Stimulated activated CD8-positive, alpha-beta memory T cell treated with anti-CD3 and anti-CD28 coated beads, Interleukin-4, amount 100 ng/mL, for 1 hour (primary cell): ENCODE measurements around the gene THSD4.
"Not testable (repeated sequence)": the region's sequence is repeated elsewhere in the genome, so short reads cannot be mapped to it uniquely, and the experiment has no call there.

Experiments used
- DNase-seq, 2 donors: peaks; one replicate each; pipeline ENCODE4 v3.0.0-alpha.2; 2020; ENCODE audit warnings: low read depth in 2 of 2, low spot score in 1 of 2

The THSD4 gene

DNA sequence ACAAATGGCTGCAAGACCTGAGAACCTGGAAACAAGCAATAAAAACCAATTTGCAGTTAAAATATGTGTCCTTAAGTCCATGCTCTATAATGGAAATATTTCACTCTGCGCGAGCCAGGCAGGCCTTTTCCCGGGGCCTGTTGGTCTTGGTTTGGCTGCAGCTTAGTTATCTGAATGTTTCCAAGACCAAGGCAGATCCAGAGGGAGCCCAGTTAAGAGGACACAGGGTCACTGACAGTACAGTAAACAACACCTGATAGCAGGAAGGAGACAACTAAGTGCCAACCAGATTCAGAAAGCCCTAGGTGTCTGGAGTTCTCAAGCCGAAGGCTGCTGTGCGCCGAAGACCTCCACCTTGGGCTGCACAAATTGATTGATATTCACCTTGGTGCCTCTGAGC is 32.8 kb downstream of the THSD4 start:
- no peak for DNase-seq

DNA sequence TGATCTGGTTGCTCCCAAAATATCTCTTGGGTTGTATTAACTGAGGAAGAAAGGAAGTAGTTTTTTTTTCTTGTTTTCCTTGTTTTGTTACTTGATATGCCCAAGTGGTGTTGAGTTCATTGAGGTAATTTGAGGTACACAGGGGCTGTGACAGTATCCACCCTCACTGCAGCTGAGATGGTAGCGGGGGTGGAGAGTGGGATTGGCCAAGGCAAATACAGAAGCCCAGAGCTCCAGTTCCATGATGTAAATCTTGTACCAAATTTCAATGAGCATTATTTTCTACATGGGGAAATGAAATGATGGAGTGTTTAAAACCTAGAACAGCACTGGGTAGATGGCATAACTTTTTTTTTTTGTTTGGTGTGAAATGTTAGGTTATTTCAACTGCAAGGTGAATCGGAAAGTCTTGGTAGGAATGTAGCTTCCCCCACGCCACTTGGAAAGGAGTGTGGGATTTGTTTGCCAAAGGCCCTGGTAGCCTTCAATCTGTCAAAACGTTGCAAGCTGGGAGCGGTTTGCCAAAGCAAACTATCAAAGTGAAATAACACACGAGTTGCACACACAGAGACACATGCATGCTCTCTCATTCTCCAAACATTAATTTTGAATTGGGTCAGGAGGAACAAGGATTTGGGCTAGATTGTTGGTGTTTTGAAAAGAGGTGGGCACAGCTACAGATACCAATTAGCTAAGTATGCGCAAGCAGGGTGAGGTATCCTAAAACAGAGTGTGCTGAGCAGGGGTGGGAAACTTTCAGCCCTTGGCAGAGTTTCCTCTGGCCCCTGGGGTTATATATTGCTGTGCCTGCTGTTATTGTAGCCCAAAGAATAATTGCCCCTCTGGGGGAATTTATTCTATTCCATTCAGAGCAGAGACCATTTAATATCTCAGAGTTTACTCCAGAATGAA is 34.6 kb downstream of the THSD4 start:
- DNase-seq = no peak

- no peak for DNase-seq
These were observed 35.8 kb downstream of the THSD4 start for GRCh38 chr15:71151081-71151480.

GRCh38 chr15:71152542-71152941 is 37.3 kb downstream of the THSD4 start:
- no peak for DNase-seq

- DNase-seq = no peak
These were observed 38.7 kb downstream of the THSD4 start for GRCh38 chr15:71153823-71154524.

- no peak for DNase-seq
These were observed 39.4 kb downstream of the THSD4 start for GRCh38 chr15:71154607-71155200.

DNA sequence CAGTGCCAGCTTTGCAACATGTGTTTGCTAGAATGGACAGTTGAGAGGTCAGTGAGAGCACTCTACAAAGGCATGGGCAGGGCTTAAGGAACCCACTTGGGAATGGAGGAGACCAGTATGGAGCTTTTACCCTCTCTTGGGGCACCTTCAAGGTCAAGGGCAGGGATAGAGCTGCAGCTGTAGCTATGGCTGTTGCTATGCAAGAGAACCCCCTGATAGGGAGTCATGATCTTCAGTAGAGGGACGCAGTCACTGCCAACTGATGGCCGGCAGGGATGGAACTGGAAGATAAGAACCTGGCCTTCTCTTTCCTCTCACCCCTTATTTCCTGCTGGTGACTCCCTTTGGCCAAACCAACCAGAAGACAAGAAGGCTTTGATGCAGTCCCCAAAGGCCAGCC is 40.3 kb downstream of the THSD4 start:
- no peak for DNase-seq

- DNase-seq = no peak
These were observed 45.7 kb downstream of the THSD4 start for GRCh38 chr15:71160976-71161375.

DNA sequence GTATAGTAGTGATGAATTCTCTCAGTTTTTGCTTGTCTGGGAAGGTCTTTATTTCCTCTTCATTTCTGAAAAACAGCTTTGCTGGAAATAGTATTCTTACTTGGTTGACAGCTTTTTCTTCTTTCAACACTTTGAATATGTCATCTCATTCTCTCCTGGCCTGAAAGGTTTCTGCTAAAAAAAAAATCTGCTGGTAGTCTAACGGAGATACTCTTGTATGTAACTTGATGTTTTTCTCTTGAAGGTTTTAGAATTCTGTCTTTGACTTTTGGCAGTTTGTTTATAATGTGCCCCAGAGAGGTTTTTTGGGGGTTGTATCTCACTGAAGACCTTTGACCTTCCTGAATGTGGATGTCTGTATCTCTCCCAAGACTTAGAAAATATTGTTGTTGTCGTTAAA is 47.0 kb downstream of the THSD4 start:
- no peak for DNase-seq

DNA sequence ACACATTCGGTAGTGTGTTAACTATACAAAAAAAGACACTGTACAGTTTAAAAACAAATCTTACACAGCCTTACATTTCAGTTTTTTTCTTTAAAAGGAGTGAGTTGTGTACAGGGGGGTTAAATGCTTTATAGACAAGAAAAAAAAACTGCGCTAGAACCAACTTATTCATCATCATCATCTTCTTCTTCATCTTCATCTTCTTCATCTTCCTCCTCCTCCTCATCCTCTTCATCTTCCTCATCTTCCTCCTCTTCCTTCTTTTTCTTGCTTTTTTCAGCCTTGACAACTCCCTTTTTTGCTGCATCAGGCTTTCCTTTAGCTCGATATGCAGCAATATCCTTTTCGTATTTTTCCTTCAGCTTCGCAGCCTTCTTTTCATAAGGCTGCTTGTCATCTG is 49.3 kb downstream of the THSD4 start:
- not testable (repeated sequence) for DNase-seq

- no peak for DNase-seq
These were observed 52.3 kb downstream of the THSD4 start for GRCh38 chr15:71167445-71168165.

GRCh38 chr15:71168166-71168834 is 53.0 kb downstream of the THSD4 start:
- DNase-seq = no peak

- no peak for DNase-seq
These were observed 54.9 kb downstream of the THSD4 start for GRCh38 chr15:71170163-71170562.

DNA sequence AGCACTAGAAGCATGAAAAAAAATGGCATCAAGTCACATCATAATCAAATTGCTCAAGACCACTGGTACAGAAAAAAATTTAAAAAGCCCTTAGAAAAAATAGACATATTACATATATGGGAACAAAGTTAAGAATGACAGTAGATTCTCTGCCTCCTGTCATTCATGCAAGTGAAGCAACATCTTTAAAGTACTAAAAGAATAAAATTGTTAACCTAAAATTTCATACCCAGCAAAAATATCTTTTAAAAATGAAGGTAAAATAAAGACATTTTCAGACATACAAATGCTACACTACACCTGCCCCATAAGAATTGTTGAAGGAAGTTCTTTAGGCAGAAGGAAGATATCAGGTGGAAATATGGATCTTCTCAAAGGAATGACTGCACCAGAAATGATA is 55.9 kb downstream of the THSD4 start:
- DNase-seq = no peak

- DNase-seq = not testable (repeated sequence)
These were observed 59.1 kb downstream of the THSD4 start for GRCh38 chr15:71174360-71174759.

GRCh38 chr15:71180986-71181853 is 65.9 kb downstream of the THSD4 start:
- DNase-seq = no peak

DNA sequence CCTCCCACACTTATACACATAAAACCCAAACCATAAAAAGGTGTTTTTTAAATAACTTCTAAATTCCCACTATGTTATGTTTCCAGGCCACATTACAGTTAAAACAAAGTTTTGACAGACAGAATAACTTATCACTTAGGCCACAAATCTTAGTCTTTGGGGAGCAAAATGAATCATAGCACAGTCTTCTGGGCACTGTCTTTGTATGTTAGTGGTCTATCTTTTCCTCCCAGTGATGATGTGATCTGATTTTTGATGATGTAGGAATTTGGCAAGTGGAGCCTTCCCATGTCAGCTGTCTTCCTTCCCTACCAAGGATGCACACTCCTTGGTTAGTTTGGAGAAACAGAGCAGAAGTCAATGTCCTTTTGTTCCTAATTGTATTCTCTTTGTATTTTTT is 67.3 kb downstream of the THSD4 start:
- DNase-seq = no peak

GRCh38 chr15:71183063-71183462 is 67.8 kb downstream of the THSD4 start:
- no peak for DNase-seq

GRCh38 chr15:71185706-71186105 is 70.4 kb downstream of the THSD4 start:
- no peak for DNase-seq

DNA sequence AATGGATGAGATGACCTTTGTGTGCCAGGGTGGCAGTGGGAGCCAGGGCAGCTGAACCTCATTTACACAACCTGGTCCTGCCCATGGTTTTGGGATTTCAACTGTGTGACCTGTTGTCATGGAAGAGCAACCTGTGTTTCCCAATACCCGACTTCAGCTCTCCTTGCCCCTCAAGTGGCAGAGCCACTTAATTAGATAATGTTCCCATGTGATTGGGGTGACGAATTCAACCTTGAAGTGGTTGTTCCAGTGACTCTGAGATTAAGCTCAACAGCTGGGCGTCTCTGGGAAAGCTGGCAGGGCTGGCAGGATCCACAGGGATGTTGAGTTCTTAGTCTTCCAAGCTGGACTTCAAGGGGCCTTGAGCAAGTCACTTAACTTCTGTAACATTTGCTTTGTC is 71.0 kb downstream of the THSD4 start:
- no peak for DNase-seq
